ENCODE results near the gene ID4.
"Not testable (repeated sequence)": the region's sequence is repeated elsewhere in the genome, so short reads cannot be mapped to it uniquely, and the experiment has no call there.

Gene ID4

GRCh38 chr6:19833947-19834346 lies 3.2 kb upstream of the ID4 start:
- DNase-seq, result no peak

DNA sequence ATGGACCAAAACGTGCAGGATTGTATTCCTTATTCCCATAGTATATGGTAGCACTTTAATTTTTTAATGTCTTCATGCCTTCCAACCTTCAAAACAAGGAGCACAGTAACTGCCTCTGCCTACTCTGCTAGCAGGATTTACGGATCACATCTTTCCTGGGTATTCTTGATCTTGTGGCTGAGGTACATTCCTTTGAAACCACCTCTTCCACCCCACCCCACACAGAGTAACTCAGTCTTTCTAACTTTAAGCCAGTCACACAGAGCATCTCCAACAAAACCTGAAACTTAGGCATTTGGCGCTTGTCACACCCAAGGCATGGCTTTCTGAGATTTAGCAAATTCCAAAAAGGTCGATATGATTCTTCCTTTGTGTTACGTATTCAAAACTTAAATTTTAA lies 2.3 kb upstream of the ID4 start:
- DNase-seq, result no peak

GRCh38 chr6:19835605-19836004 lies 1.6 kb upstream of the ID4 start:
- DNase-seq, result no peak

DNA sequence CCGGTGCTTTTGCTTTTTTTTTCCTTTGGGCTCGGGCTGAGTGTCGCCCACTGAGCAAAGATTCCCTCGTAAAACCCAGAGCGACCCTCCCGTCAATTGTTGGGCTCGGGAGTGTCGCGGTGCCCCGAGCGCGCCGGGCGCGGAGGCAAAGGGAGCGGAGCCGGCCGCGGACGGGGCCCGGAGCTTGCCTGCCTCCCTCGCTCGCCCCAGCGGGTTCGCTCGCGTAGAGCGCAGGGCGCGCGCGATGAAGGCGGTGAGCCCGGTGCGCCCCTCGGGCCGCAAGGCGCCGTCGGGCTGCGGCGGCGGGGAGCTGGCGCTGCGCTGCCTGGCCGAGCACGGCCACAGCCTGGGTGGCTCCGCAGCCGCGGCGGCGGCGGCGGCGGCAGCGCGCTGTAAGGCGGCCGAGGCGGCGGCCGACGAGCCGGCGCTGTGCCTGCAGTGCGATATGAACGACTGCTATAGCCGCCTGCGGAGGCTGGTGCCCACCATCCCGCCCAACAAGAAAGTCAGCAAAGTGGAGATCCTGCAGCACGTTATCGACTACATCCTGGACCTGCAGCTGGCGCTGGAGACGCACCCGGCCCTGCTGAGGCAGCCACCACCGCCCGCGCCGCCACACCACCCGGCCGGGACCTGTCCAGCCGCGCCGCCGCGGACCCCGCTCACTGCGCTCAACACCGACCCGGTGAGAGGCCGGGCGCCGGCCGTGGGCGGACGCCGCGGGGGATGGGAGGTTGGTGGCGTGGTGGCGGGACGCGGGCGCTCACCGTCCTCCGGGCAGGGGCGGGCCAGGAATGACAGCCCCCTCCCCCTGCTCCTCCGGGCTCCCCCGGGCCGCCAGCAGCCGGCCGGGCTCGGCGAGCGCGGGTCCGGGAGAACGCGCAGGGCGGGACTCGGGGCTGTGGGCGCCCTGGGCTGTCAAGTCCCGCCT lies 606 bp downstream of the ID4 start:
- DNase-seq, result peak in 1 of 2 experiments; percentile 15

DNA sequence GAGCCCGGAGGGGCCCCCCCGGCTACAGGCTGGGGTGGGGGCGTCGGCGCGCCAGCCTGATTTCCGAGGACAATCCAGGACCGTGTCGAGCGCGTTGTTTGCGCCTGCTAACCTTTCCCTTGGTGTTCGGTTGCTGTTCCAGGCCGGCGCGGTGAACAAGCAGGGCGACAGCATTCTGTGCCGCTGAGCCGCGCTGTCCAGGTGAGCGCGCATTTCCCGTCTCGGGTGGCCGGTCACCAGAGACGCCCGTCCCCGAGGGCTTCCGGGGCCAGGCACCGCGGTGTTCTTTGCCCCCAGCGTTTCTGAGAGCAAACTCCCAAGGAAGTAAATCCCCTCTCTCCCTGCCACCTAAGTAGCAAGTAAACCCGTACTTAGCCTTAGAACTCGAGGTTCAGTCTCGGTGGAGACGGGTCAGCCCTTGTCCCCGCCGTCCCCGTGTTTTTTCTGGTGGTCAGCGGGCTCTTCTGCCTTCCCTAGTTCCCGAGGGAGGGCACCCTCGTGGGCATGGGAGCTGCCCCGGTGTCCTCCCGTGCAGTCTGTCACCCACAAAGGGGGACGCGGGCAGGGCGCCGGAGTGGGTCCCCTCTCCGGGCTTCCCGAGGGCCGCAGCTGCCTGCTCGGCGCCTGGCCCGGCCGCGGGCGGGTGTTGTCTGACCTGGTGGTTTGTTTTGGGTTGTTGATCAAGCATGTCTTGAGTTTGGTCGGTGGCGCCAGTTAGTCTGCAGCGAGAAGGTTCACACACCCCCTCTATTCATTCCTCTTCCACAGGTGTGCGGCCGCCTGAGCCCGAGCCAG lies 1.5 kb downstream of the ID4 start:
- DNase-seq, result peak in 1 of 2 experiments; percentile 18

DNA sequence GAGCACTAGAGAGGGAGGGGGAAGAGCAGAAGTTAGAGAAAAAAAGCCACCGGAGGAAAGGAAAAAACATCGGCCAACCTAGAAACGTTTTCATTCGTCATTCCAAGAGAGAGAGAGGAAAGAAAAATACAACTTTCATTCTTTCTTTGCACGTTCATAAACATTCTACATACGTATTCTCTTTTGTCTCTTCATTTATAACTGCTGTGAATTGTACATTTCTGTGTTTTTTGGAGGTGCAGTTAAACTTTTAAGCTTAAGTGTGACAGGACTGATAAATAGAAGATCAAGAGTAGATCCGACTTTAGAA lies 2.0 kb downstream of the ID4 start:
- no peak for DNase-seq

DNA sequence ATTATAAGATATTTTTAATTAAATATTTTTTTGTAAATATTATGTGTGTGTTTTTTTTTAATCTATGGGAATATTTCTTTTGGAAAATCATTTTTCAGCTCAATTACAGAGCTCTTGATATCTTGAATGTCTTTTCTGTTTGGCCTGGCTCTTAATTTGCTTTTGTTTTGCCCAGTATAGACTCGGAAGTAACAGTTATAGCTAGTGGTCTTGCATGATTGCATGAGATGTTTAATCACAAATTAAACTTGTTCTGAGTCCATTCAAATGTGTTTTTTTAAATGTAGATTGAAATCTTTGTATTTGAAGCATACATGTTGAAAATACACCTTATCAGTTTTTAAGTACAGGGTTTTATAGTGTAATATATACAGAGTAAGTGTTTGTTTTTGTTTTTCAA lies 2.6 kb downstream of the ID4 start:
- DNase-seq, result no peak

- DNase-seq, result no peak
These were observed 4.0 kb downstream of the ID4 start for GRCh38 chr6:19841181-19841580.

- DNase-seq, result no peak
These were observed 5.0 kb downstream of the ID4 start for GRCh38 chr6:19842030-19842615.

DNA sequence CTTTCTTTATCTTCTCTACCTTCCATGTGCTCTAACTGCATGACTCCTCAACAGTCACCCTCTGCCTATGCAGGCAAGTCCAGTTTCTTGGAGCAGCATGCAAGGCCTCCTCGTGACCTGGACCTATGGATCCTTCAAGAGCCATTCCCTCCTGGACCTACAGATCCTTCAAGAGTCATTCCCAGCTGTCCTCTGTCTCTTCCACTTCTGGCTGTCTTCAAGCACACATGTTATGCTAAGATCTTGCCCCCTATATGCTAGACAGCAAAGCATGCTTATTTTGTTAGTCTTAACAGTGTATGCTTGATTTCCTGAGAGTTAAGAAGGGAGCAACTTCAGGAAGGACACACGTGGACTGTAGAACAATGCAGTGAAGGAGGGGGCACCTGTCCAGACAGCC lies 7.5 kb downstream of the ID4 start:
- no peak for DNase-seq

DNA sequence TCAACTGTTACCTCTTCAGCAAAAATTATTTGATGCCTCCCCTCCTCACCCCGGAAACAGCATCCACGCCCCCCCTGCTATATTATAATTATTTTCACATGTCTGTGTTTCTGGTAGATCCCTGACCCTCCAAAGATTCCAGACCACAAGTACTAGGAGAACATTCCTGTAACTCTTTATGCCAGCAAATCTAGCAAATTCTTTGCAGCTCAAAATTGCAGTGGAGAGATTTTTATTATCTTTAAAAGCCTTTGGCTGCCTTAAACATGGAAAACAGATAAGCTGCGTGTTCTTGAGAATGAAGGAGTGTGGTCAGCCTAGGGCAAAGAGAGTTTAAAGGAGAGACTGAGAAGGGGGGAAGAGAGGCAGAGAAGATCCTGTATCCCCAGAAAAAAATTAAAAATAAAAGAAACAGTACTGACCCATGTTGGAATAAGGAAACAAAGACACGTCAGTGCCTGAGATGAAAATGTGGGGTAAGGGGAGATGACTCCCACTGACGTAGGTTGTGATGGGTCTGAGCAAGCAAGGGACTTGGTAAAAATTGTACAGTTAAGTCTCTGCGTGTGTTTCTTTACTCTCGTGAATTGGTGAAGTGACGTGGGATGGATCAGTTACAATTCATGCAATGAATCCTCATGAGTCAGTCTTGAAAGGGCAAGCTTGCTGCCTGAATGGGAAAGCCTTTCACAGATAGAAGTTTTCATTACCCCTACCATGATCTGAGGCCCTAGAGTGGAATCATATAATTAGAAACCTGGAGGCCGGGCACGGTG lies 8.3 kb downstream of the ID4 start:
- no peak for DNase-seq

- DNase-seq, result no peak
These were observed 11.4 kb downstream of the ID4 start for GRCh38 chr6:19848465-19849029.

GRCh38 chr6:19849196-19849595 lies 12.0 kb downstream of the ID4 start:
- DNase-seq, result no peak

- DNase-seq, result no peak
These were observed 12.6 kb downstream of the ID4 start for GRCh38 chr6:19849755-19850154.

- DNase-seq, result no peak
These were observed 14.3 kb downstream of the ID4 start for GRCh38 chr6:19851241-19852089.

- DNase-seq, result no peak
These were observed 14.9 kb downstream of the ID4 start for GRCh38 chr6:19852090-19852457.

GRCh38 chr6:19852927-19853326 lies 15.8 kb downstream of the ID4 start:
- DNase-seq, result no peak

- DNase-seq, result not testable (repeated sequence)
These were observed 17.3 kb downstream of the ID4 start for GRCh38 chr6:19854421-19855015.

DNA sequence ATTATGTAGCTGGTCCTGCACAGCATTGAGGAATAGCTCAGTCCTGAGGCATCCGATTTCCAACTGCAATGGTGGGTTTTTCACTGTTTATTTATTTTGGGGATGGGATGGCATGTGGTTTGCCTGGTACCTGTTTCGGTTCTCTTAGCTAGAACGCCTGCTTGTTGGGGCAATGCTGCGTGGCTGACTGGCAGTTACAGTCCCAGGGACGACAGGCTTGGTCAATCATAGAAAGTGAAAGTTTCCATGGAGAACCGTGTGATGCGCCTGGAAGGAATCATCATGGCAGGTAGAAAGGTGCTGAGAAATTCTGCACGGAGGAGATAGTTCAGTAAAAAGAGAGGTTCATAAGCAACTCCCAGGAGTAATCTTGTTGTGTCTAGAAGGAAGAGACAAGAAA lies 18.4 kb downstream of the ID4 start:
- DNase-seq, result no peak

- DNase-seq, result no peak
These were observed 20.0 kb downstream of the ID4 start for GRCh38 chr6:19857139-19857538.

- DNase-seq, result no peak
These were observed 20.5 kb downstream of the ID4 start for GRCh38 chr6:19857703-19858102.

All from activated T-cell treated with anti-CD3 and anti-CD28 coated beads, Interleukin-2, amount 50 U/mL, for 48 hours (primary cell).